LNCAP (cell line): ENCODE measurements around the gene ABHD12.

Source experiments
- TF ChIP-seq, protein P1 (sequence below): fragments of 450-650 bp; IDR thresholded peaks from 2 replicates; pipeline ENCODE4 v1.5.1; 2017; ENCODE audit warnings: mild to moderate bottlenecking

ABHD12 gene

DNA sequence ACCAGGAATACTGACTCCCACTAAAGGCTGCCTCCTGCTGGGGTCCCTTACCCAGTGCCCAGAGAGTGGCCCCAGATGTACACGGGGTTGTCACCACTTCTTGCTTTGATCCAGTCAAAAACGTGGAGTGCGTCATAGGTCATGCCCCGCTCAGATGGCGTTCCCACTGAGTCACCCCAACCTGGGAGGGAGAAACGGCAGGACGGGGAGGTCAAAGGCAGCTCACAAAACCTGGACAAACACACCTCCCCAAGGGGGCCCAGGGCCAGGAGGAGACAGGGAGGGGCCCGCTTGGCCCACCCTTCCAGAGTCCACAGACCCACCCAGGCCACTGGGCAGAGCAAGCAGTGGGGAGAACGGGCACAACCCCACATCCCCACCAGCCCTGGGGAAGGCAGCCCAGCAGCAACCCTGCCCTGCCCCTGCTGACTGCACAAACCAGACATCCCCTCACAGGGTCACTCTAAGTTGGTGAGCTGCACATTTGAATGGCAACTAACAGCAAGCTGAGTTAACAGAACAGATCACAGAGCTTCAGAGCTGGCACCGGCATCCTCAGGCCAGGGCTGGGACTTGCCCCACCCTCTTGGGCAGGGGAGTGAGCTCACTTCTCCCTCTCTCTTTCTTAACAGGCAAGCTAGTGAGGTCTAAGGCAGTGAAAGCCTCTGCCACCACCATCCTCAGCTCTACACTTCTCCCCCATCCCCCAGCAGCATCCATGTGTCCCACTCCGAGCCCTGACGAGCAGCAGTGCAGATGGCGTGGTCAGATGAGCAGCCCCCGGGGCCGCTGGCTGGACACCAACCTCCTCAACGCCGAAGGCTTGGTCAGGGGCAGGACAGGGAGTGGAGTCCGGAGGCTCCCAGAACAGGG, 81.0 kb downstream of the ABHD12 start:
- TF ChIP-seq, protein P1, sequence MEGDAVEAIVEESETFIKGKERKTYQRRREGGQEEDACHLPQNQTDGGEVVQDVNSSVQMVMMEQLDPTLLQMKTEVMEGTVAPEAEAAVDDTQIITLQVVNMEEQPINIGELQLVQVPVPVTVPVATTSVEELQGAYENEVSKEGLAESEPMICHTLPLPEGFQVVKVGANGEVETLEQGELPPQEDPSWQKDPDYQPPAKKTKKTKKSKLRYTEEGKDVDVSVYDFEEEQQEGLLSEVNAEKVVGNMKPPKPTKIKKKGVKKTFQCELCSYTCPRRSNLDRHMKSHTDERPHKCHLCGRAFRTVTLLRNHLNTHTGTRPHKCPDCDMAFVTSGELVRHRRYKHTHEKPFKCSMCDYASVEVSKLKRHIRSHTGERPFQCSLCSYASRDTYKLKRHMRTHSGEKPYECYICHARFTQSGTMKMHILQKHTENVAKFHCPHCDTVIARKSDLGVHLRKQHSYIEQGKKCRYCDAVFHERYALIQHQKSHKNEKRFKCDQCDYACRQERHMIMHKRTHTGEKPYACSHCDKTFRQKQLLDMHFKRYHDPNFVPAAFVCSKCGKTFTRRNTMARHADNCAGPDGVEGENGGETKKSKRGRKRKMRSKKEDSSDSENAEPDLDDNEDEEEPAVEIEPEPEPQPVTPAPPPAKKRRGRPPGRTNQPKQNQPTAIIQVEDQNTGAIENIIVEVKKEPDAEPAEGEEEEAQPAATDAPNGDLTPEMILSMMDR = no peak

DNA sequence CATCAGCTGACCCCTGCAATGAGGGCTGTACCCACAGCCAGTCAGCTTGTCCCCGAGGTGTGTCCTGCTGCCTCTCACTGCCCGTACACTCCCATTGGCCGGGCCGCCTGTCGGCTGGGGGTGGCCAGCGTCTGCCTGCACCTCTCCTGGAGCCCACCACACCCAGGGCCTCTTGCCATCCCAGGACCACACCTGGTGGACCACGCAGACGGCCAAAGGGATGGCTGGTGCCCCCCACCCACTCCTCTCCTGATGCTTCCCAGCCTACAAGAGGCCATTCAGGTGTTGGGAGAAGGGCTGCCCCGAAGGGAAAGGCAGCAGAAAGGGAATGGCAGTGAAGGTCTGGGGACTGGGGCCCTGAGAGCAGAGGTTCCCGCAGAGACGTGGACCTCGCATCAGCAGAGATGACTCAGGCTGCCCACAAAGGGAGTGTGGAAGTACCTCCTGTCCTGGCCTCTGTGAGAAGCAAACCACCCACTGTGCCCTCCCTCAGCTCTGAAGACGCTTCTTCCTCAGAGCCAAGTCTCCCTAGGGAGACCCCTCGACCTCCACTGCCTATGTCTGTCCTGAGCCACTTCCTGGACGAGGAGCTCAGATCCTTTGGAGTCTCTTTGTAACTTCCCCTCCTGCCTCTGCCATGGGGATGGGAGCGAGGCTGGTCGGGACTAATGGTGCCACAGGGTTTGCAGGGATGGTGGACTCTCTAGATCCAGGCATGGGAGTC, 81.8 kb downstream of the ABHD12 start:
- TF ChIP-seq, protein P1 = no peak

GRCh38 chr20:25308083-25308491, 82.5 kb downstream of the ABHD12 start:
- TF ChIP-seq, protein P1 = no peak

GRCh38 chr20:25306991-25307903, 83.4 kb downstream of the ABHD12 start:
- TF ChIP-seq, protein P1 = no peak

DNA sequence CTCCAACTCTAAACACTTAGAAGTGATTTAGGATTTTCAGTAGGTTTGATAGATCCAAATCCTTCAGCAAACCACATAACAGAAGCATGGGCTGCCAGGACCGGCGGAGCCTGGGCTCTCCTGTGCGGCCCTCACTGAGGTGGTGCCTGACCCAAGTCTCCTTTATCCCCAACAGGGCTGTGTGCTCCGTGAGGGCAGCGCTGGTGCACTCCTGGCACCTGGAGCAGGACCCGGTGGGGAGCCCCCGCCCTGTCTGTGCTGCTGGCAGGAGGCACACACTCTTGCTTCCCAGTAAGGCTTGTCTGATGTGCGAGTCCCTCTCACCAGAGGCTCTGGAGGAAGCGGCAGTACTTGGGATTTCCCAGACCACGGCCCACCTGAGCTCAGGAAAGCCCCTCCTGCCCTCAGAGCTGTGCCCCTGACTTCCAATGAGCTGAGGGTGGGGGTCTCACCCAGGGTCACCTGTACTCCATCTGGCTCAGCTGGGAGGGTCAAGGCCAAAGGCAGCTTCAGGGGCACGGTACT, 86.5 kb downstream of the ABHD12 start:
- TF ChIP-seq, protein P1 = no peak

GRCh38 chr20:25303292-25304024, 87.2 kb downstream of the ABHD12 start:
- TF ChIP-seq, protein P1 = no peak
